Mucosa of rectum (tissue), 2 donors: Measurements from ENCODE around the gene VSIG2.

Experiments
- H3K27ac ChIP-seq, 2 donors: one replicate each; pipeline ENCODE4 v1.7.0; 2013; ENCODE audit warnings: inconsistent platforms in 2 of 2, low read depth in 2 of 2, low read length in 2 of 2
- H3K27me3 ChIP-seq, 2 donors: one replicate each; pipeline ENCODE4 v1.7.0; 2013; ENCODE audit warnings: low read length in 2 of 2; ENCODE audit not compliant: control insufficient read depth in 2 of 2, insufficient read depth in 2 of 2
- H3K36me3 ChIP-seq, 2 donors: one replicate each; pipeline ENCODE4 v1.7.0; 2013; ENCODE audit warnings: low read length in 2 of 2; ENCODE audit not compliant: control insufficient read depth in 2 of 2, insufficient read depth in 2 of 2
- H3K4me1 ChIP-seq, 2 donors: one replicate each; pipeline ENCODE4 v1.7.0; 2013; ENCODE audit warnings: low read length in 2 of 2, mild to moderate bottlenecking in 1 of 2; ENCODE audit not compliant: control insufficient read depth in 2 of 2, insufficient read depth in 2 of 2
- H3K4me3 ChIP-seq, 2 donors: one replicate each; pipeline ENCODE4 v1.7.0; 2013; ENCODE audit warnings: low read length in 2 of 2
- H3K9ac ChIP-seq, 2 donors: one replicate each; pipeline ENCODE4 v1.7.0; 2013; ENCODE audit warnings: low read length in 2 of 2, low read depth in 1 of 2, mild to moderate bottlenecking in 1 of 2
- H3K9me3 ChIP-seq, 2 donors: one replicate each; pipeline ENCODE4 v1.7.0; 2013; ENCODE audit warnings: low read length in 2 of 2; ENCODE audit not compliant: control insufficient read depth in 2 of 2
- donor health status: healthy.
- donor health status: Normal muscosa, but diverticular disease.

VSIG2 gene

DNA sequence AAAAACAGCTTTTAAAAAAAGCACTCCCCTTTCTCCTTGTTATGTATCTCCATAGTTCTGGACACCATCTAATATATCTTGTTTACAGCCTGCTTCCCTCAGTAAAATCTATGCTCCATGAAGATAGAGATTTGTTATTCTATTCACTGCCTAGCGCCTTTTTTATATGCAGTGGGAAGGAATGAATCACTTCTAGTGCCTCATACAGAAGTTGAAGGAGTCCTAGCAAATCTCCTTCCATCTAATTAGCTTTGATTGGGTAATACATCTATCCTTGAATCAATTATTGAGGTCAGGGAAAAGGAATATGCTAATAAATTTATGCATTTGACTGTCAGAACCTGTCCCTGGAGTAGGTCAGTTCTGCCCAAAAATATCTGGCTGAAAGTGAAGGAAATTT lies 52.5 kb downstream of the VSIG2 start:
- H3K9me3 ChIP-seq, result no peaks in the 10 kb centered on the region
- H3K4me3 ChIP-seq, result no peak overlapping the region
- H3K27me3 ChIP-seq, result no peaks in the 10 kb centered on the region
- H3K36me3 ChIP-seq, result no peaks in the 10 kb centered on the region
- H3K27ac ChIP-seq, result no peak overlapping the region
- no peaks in the 10 kb centered on the region for H3K4me1 ChIP-seq
- H3K9ac ChIP-seq, result no peak overlapping the region
